H1 (cell line): ENCODE measurements around the gene LPAR2. TPM values are rescaled to one million over a fixed set of nuclear protein-coding genes. Genes with fewer than 3 reads are reported as not detected.

Source experiments
- SIX5 ChIP-seq: IDR thresholded peaks from 2 replicates; pipeline ENCODE4 v1.6.1; 2011; ENCODE audit warnings: mild to moderate bottlenecking, low read depth, low read length
- TAF7 ChIP-seq: optimal IDR thresholded peaks from 2 replicates; pipeline ENCODE3; 2011; ENCODE audit warnings: low read depth, mild to moderate bottlenecking, inconsistent platforms, low read length, moderate library complexity, borderline replicate concordance
- TEAD4 ChIP-seq: IDR thresholded peaks from 2 replicates; pipeline ENCODE4 v1.6.1; 2012; ENCODE audit warnings: low read depth, low read length, inconsistent platforms, mixed read lengths
- polyA plus RNA-seq, 7 experiments: library from polyadenylated mRNA; depleted of rRNA in 3 of 7; stranded (reverse) in 5 of 7; unstranded in 2 of 7; fragments of >200 nt in 5 of 7; fragments of 200-250 nt in 2 of 7; gene quantifications; 1 replicate in 5 of 7; 2 replicates in 1 of 7; 4 replicates in 1 of 7; pipeline versions ENCODE4 v1.2.1 to v1.2.3, GENCODE V29; 2011 to 2013; ENCODE audit warnings: missing spikeins in 2 of 7, mixed read lengths in 2 of 7
- total RNA-seq: library from RNA; stranded (reverse); fragmentation: NEBNext Ultra II Directional; extraction: Animal tissue kit (Norgen Biotek cat#: 25700); gene quantifications from 2 replicates; pipeline ENCODE4 v1.2.1, GENCODE V29; 2021

The LPAR2 gene
- total and polyA plus RNA-seq, 2 of the 8 experiments (the other 6 are each of a cell fraction or from before 2014, with no cell fraction given): 47.6 to 70.2 TPM

DNA sequence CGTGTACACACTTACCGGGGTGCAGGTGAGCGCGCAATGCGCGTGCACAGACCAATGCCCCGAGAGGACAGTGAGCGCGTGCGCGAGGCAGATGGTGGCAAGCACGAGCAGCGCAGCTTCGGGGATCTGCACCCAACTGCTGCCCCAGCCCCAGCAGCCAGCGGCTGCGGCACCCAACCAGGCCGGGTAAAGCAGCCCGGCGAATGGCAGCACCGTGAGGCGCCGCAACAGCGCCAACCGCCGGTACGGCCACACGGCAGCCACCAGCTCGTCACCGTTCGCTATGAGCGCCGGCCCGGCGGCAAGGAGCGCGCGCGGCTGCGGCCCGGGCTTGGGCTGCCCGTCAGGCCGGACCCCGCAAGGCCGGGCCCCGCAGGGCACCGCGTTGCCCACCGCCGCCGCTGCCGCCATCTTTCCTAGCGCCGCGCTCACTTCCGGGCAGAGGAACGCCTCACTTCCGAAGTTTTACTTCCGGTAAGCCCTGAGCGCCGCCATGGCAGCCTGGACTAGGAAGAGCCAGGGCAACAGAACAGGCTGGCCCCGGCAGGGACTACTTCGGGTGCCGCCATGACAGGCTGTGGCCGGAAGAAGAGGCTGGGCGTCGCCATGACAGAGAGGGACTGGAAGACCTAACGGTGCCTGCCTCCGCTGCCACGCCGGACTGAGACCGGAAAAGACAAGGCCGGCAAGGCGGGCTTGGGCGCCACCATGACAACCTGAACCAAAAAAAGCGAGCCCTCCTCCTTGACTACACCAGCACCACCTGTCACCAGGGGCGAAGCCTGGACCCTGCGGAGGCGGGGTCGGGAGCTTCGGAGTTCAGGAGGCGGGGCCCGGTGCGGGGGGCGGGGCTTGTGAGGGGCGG is 35.5 kb upstream of the LPAR2 start, which contains the start of gene ATP13A1 (continued):
- TF ChIP-seq TAF7 (peak; percentile 87), TEAD4 (no peak), SIX5 (no peak)
